SKM-1 treated with dmso at 0.1 percent for 144 hours (cell line): ENCODE measurements around the gene LIMA1.
A peak's percentile ranks its signal among the peaks of the same experiment; 100 is the strongest.
"Not testable (repeated sequence)": the region's sequence is repeated elsewhere in the genome, so short reads cannot be mapped to it uniquely, and the experiment has no call there.

Experiments
- DNase-seq: peaks from one replicate; lab custom pipeline; 2025; ENCODE audit not compliant: unreplicated experiment; lab: John Stamatoyannopoulos, UW

LIMA1 gene

DNA sequence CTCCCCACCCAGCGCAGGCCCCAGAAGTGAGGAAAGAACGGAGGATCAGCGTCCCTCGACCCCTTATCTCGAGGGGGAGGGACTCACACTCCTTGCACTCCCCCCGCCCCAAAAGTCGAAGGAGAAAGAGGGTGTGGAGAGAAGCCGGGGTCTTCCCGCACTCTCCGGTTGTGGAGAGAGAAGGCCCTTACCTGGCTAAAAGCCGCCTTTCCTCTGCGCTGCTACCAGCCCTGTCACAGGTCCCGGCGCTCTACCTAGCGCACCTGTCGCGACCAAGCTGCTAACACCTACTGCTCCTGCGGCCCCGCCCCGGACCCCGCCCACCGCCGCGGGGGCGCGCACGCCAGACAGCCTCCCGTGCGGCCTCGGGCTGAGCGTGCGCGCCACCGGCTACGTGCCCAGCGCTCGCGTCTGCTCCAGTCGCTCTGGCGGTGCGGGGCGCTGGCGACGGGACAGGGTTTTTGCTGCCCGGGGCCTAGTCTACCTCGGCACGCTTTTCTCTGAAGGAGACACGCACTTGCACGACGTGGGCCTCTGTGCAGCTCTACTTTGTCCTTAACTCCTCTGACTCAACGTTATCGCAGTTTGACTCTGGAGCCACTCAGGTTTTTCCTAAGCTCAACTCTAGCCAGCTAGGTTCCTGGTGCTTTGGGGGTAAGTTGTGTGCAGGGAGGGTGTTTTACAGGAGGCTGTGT lies at the start of gene LIMA1:
TSS of gene LIMA1 (minus strand) at position 292 of the 695 bp plus-strand sequence. CDS start 34,769 bp downstream, outside the sequence.
- DNase-seq: peak; percentile 61

- no peak for DNase-seq
Observed at GRCh38 chr12:50331745-50332144, 48.4 kb upstream of the LIMA1 start.

GRCh38 chr12:50328664-50329063 lies 45.3 kb upstream of the LIMA1 start:
- not testable (repeated sequence) for DNase-seq

- no peak for DNase-seq
Observed at GRCh38 chr12:50326590-50327284, 43.4 kb upstream of the LIMA1 start.

DNA sequence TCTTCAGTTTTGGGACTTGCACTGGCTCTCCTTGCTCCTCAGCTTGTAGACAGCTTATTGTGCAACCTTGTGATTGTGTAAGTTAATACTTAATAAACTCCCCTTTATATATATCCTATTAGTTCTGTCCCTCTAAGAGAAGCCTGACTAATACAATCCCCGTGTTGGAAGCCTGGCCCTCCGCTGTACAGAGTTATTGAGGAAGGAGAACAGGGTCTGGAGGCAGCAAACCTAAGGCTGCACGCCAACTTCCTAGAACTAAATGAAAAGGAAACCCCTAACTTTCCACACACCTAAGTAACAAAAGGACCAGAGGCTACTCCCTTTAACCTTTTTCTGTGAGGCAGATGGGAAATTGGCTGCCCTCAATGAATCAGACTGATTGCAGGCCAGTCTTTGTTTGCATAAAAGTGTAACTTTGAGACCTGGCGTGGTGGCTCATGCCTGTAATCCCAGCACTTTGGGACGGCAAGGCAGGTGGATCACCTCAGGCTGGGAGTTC lies 42.6 kb upstream of the LIMA1 start:
- DNase-seq: no peak

- not testable (repeated sequence) for DNase-seq
Observed at GRCh38 chr12:50324770-50325169, 41.5 kb upstream of the LIMA1 start.

GRCh38 chr12:50324077-50324476 lies 40.8 kb upstream of the LIMA1 start:
- not testable (repeated sequence) for DNase-seq

- no peak for DNase-seq
Observed at GRCh38 chr12:50322206-50322605, 38.9 kb upstream of the LIMA1 start.

GRCh38 chr12:50317203-50317602 lies 33.9 kb upstream of the LIMA1 start:
- DNase-seq: no peak

DNA sequence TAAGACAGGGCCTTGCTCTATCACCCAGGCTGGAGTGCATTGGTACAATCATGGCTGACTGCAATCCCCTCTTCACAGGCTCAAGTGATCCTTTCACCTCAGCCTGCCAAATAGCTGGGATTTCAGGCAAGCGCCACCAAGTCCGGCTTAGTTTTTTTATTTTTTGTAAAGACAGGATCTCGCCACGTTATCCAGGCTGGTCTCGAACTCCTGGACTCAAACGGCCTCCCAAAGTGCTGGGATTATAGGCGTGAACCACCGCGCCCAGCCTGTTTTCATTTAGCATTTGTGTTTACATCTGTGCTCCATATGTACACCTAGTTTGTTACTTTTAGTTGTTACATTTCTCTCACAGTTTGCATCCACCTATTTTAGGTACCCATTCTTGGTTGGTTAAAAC lies 32.5 kb upstream of the LIMA1 start:
- no peak for DNase-seq

- no peak for DNase-seq
Observed at GRCh38 chr12:50314636-50315312, 31.5 kb upstream of the LIMA1 start.

- not testable (repeated sequence) for DNase-seq
Observed at GRCh38 chr12:50313971-50314370, 30.7 kb upstream of the LIMA1 start.

- no peak for DNase-seq
Observed at GRCh38 chr12:50313256-50313931, 30.1 kb upstream of the LIMA1 start.

GRCh38 chr12:50311858-50312609 lies 28.7 kb upstream of the LIMA1 start:
- not testable (repeated sequence) for DNase-seq

- no peak for DNase-seq
Observed at GRCh38 chr12:50309950-50310349, 26.6 kb upstream of the LIMA1 start.

- DNase-seq: no peak
Observed at GRCh38 chr12:50302686-50303085, 19.4 kb upstream of the LIMA1 start.

- no peak for DNase-seq
Observed at GRCh38 chr12:50297996-50298395, 14.7 kb upstream of the LIMA1 start.

DNA sequence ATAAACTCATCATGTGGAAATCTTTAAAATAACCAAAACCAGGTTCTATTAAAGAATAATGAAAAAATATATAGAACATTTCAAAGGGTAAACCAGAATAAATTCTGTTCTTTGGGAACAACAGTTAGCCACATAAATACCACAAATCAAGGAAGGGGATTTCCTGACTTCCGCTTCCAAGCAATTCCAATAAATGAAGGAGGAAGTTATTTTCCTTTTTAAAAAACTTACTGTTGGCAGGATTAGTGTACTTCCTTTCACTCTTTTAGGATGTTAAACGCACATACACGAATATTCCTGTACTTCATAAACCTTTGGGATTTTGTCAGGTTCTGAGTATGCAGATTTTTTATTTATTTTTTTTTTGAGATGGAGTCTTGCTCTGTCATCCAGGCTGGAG lies 13.7 kb upstream of the LIMA1 start:
- no peak for DNase-seq

DNA sequence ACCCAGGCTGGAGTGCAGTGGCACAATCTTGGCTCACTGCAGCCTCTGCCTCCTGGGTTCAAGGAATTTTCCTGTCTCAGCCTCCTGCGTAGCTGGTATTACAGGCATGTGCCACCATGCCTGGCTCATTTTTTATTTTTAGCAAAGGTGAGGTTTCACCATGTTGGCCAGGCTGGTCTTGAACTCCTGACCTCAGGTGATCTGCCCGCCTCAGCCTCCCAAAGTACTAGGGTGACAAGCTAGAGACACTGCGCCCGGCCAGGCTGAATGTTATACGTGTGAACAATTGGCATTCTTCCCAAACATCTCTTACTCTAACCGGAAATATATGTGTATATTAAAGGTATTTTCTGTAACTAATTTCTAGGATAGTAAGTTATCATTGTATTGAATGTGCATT lies 13.2 kb upstream of the LIMA1 start:
- no peak for DNase-seq

GRCh38 chr12:50291377-50291776 lies 8.1 kb upstream of the LIMA1 start:
- DNase-seq: no peak
